RWPE2 (cell line): ENCODE measurements around the gene MSMP.

Source experiments
- ATAC-seq: fragments of 200-7000 bp; cut with Tn5 transposase; 3 replicates; pipeline ENCODE4 v1.9.1; 2021; ENCODE audit warnings: low read depth
- DNase-seq: peaks from one replicate; pipeline ENCODE4 v3.0.0-alpha.2; 2020; ENCODE audit warnings: low spot score
- H3K27ac ChIP-seq: fragments of 450-650 bp; 2 replicates; pipeline ENCODE4 v1.5.1; 2017; ENCODE audit warnings: mild to moderate bottlenecking; ENCODE audit not compliant: poor library complexity, severe bottlenecking
- H3K27me3 ChIP-seq: fragments of 250-450 bp; sonication (Bioruptor Pico); 2 replicates; pipeline ENCODE4 v1.5.1; 2021; ENCODE audit warnings: mild to moderate bottlenecking, moderate library complexity; ENCODE audit not compliant: insufficient read depth, poor library complexity, severe bottlenecking
- H3K36me3 ChIP-seq: fragments of 250-450 bp; sonication (Bioruptor Pico); 2 replicates; pipeline ENCODE4 v1.5.1; 2020; ENCODE audit warnings: low read depth, mild to moderate bottlenecking, moderate library complexity
- H3K4me1 ChIP-seq: fragments of 250-450 bp; sonication (Bioruptor Pico); 2 replicates; pipeline ENCODE4 v1.5.1; 2021; ENCODE audit warnings: mild to moderate bottlenecking, moderate library complexity; ENCODE audit not compliant: insufficient read depth, poor library complexity, severe bottlenecking
- H3K4me3 ChIP-seq: fragments of 250-450 bp; sonication (Bioruptor Pico); 2 replicates; pipeline ENCODE4 v1.5.1; 2021; ENCODE audit warnings: mild to moderate bottlenecking, moderate library complexity; ENCODE audit not compliant: severe bottlenecking
- H3K9me3 ChIP-seq: fragments of 250-450 bp; sonication (Bioruptor Pico); 2 replicates; pipeline ENCODE4 v1.5.1; 2021; ENCODE audit warnings: mild to moderate bottlenecking, moderate library complexity; ENCODE audit not compliant: severe bottlenecking
- CTCF ChIP-seq: fragments of 450-650 bp; IDR thresholded peaks from one replicate; pipeline ENCODE4 v1.5.1; 2017; ENCODE audit warnings: mild to moderate bottlenecking, moderate library complexity; ENCODE audit not compliant: poor library complexity, severe bottlenecking

Gene MSMP

GRCh38 chr9:35748242-35748857, 5.7 kb downstream of the MSMP start:
- H3K27me3 ChIP-seq, result no peaks in the 10 kb centered on the region
- peaks cover 7% of the 10 kb centered on the region for H3K4me1 ChIP-seq
- no peak for TF ChIP-seq CTCF
- H3K36me3 ChIP-seq, result peaks cover 67% of the 10 kb centered on the region
- ATAC-seq (peak; percentile 3; the same call in 2 of the 3 replicates), DNase-seq (no peak)
- H3K27ac ChIP-seq, result peak overlapping the region; percentile 77
- H3K4me3 ChIP-seq, result peak overlapping the region; percentile 98
- no peaks in the 10 kb centered on the region for H3K9me3 ChIP-seq

GRCh38 chr9:35746583-35746982, 7.5 kb downstream of the MSMP start:
- ATAC-seq, result peak; percentile 19; the same call in 1 of the 3 replicates
- H3K4me3 ChIP-seq, result peak overlapping the region; percentile 98

GRCh38 chr9:35745569-35745968, 8.5 kb downstream of the MSMP start:
- Histone ChIP-seq H3K36me3 (peaks cover 68% of the 10 kb centered on the region), H3K9me3 (no peaks in the 10 kb centered on the region), H3K27me3 (no peaks in the 10 kb centered on the region), H3K27ac (no peak overlapping the region), H3K4me1 (peaks cover 7% of the 10 kb centered on the region), H3K4me3 (no peak overlapping the region)
- TF ChIP-seq CTCF, result no peak
- no peak for ATAC-seq
- no peak for DNase-seq

More at GRCh38 chr9:35746583-35746982, 7.5 kb downstream of the MSMP start:
- no peaks in the 10 kb centered on the region for H3K9me3 ChIP-seq
- no peak for DNase-seq
- peaks cover 69% of the 10 kb centered on the region for H3K36me3 ChIP-seq
- H3K27ac ChIP-seq, result no peak overlapping the region
- peaks cover 7% of the 10 kb centered on the region for H3K4me1 ChIP-seq
- TF ChIP-seq CTCF, result no peak
- H3K27me3 ChIP-seq, result no peaks in the 10 kb centered on the region

GRCh38 chr9:35743880-35744518, 10.1 kb downstream of the MSMP start:
- TF ChIP-seq CTCF, result no peak
- no peak overlapping the region for H3K27ac ChIP-seq

GRCh38 chr9:35743452-35743851, 10.6 kb downstream of the MSMP start:
- H3K27ac ChIP-seq, result no peak overlapping the region
- H3K36me3 ChIP-seq, result peaks cover 85% of the 10 kb centered on the region

More at GRCh38 chr9:35743880-35744518, 10.1 kb downstream of the MSMP start:
- no peak overlapping the region for H3K4me3 ChIP-seq
- DNase-seq (no peak), ATAC-seq (no peak)
- H3K27me3 ChIP-seq, result no peaks in the 10 kb centered on the region
- H3K9me3 ChIP-seq, result no peaks in the 10 kb centered on the region
- peaks cover 7% of the 10 kb centered on the region for H3K4me1 ChIP-seq
- peaks cover 80% of the 10 kb centered on the region for H3K36me3 ChIP-seq

More at GRCh38 chr9:35743452-35743851, 10.6 kb downstream of the MSMP start:
- DNase-seq, result no peak
- H3K4me3 ChIP-seq, result no peak overlapping the region
- H3K9me3 ChIP-seq, result no peaks in the 10 kb centered on the region
- no peak for TF ChIP-seq CTCF
- peaks cover 7% of the 10 kb centered on the region for H3K4me1 ChIP-seq
- ATAC-seq, result no peak
- H3K27me3 ChIP-seq, result no peaks in the 10 kb centered on the region
